ENCODE results near the gene TRMT61A. TPM values are rescaled to one million over a fixed set of nuclear protein-coding genes. Genes with fewer than 3 reads are reported as not detected.

TRMT61A gene
- total and polyA plus RNA-seq, 2 donors from 2014 or later = 11.9 to 16.0 TPM

GRCh38 chr14:103535081-103535890 lies 6.3 kb downstream of the TRMT61A start:
- no peak for TF ChIP-seq CTCF (IDR thresholded peaks at IDR 0.05; ENCODE audit: borderline replicate concordance, extremely low read depth, insufficient read depth)
- no peak overlapping the region for H3K27ac ChIP-seq (ENCODE audit: low read depth in 2 of 2, low read length in 2 of 2)
- H3K36me3 ChIP-seq (ENCODE audit: control insufficient read depth in 2 of 3, insufficient read depth in 3 of 3, low read length in 3 of 3) = no peaks in the 10 kb centered on the region
- DNase-seq (peak in 1 of 5 donors; percentile 77), FAIRE-seq (no peak)
- peaks cover 0 to 9% (median under 1%) of the 10 kb centered on the region in 3 donors for H3K4me1 ChIP-seq (ENCODE audit: control insufficient read depth in 2 of 3, insufficient read depth in 2 of 3, low read depth in 1 of 3, low read length in 3 of 3)
- H3K4me3 ChIP-seq (ENCODE audit: low read length in 3 of 3) = no peak overlapping the region
- H3K9ac ChIP-seq (ENCODE audit: low read length in 3 of 3) = no peak overlapping the region
- intact Hi-C loops (cut with DNase I) = no loop called here
- H3K27me3 ChIP-seq (ENCODE audit: control insufficient read depth, insufficient read depth, low read length) = no peaks in the 10 kb centered on the region
- no peaks in the 10 kb centered on the region for H3K9me3 ChIP-seq (ENCODE audit: control insufficient read depth in 2 of 3, insufficient read depth in 1 of 3, low read length in 3 of 3)

DNA sequence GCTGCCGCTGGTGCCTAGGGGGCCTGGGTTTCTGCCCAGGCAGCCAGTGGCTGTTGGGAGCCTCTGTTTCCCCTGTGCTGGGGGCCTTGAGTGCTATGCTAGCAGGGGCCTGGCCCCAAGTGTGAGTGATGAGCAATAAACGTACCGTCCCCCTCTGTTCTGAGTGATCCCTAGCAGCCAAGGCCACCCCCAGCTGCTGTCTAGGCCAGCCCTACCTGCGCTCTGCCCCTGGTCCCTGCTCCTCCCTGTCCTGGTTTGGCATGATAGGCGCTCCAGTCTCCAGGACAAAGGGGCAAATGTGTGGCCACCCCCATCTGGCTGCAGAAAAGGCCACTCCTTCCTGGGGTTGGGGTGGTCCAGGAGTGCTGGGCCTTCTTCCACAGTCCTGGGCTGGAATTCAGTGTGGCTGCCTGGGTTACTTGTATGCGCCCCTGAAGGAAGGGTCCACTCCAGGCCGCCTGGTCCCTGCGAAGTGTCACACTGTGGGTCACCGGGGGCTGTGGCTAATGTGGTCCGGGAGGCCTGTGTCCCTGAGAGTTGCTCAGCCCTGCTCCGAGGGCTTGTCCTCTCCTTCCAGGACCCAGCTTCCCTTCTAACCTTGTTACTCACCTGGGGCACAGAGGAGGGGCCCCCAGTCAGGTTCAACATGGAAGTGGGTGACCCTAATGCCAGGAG lies 7.0 kb downstream of the TRMT61A start:
- FAIRE-seq = no peak
- no peaks in the 10 kb centered on the region for H3K27me3 ChIP-seq (ENCODE audit: control insufficient read depth, insufficient read depth, low read length)
- peak in 1 of 5 donors; percentile 70 for DNase-seq
- no peak overlapping the region for H3K4me3 ChIP-seq (ENCODE audit: low read length in 3 of 3)
- intact Hi-C loops (cut with DNase I) = no loop called here
- H3K4me1 ChIP-seq (ENCODE audit: control insufficient read depth in 2 of 3, insufficient read depth in 2 of 3, low read depth in 1 of 3, low read length in 3 of 3) = peaks cover 0 to 6% (median 0%) of the 10 kb centered on the region in 3 donors
- no peak overlapping the region for H3K27ac ChIP-seq (ENCODE audit: low read depth in 2 of 2, low read length in 2 of 2)
- H3K36me3 ChIP-seq (ENCODE audit: control insufficient read depth in 2 of 3, insufficient read depth in 3 of 3, low read length in 3 of 3) = no peaks in the 10 kb centered on the region
- no peak for TF ChIP-seq CTCF (IDR thresholded peaks at IDR 0.05; ENCODE audit: borderline replicate concordance, extremely low read depth, insufficient read depth)
- H3K9ac ChIP-seq (ENCODE audit: low read length in 3 of 3) = no peak overlapping the region
- H3K9me3 ChIP-seq (ENCODE audit: control insufficient read depth in 2 of 3, insufficient read depth in 1 of 3, low read length in 3 of 3) = no peaks in the 10 kb centered on the region

- intact Hi-C loops (cut with DNase I) = no loop called here
- Histone ChIP-seq H3K4me3 (ENCODE audit: low read length in 3 of 3) (no peak overlapping the region), H3K4me1 (ENCODE audit: control insufficient read depth in 2 of 3, insufficient read depth in 2 of 3, low read depth in 1 of 3, low read length in 3 of 3) (peaks cover 0 to 6% (median 0%) of the 10 kb centered on the region in 3 donors), H3K9me3 (ENCODE audit: control insufficient read depth in 2 of 3, insufficient read depth in 1 of 3, low read length in 3 of 3) (no peaks in the 10 kb centered on the region), H3K9ac (ENCODE audit: low read length in 3 of 3) (no peak overlapping the region), H3K27me3 (ENCODE audit: control insufficient read depth, insufficient read depth, low read length) (no peaks in the 10 kb centered on the region), H3K36me3 (ENCODE audit: control insufficient read depth in 2 of 3, insufficient read depth in 3 of 3, low read length in 3 of 3) (no peaks in the 10 kb centered on the region), H3K27ac (ENCODE audit: low read depth in 2 of 2, low read length in 2 of 2) (no peak overlapping the region)
- FAIRE-seq = no peak
- TF ChIP-seq CTCF (IDR thresholded peaks at IDR 0.05; ENCODE audit: borderline replicate concordance, extremely low read depth, insufficient read depth) = no peak
- DNase-seq = peak in 1 of 5 donors; percentile 59
Observed at GRCh38 chr14:103536693-103537092, 7.7 kb downstream of the TRMT61A start.

All from kidney (tissue), 14 donors.